Left cardiac atrium (tissue), 4 donors: ENCODE results near the gene KPNA5. TPM values are rescaled to one million over a fixed set of nuclear protein-coding genes. Genes with fewer than 3 reads are reported as not detected.

Source experiments
- ATAC-seq, 2 donors: fragments of 200-7000 bp; cut with Tn5 transposase; one replicate each; pipeline ENCODE4 v1.9.1; 2020; ENCODE audit warnings: mild to moderate bottlenecking in 2 of 2, moderate library complexity in 2 of 2
- DNase-seq: peaks from one replicate; pipeline ENCODE4 v3.0.0-alpha.2; 2020
- intact Hi-C, 2 donors: fragments of 100-400 bp; cut with DNase I; formaldehyde crosslinking; loops; one replicate each; pipeline versions ENCODE4 v1.14.1 to v1.15.1; 2022 to 2023
- total RNA-seq, 2 donors: library from RNA; stranded (reverse); fragmentation: NEBNext Ultra II Directional; extraction: Animal tissue kit (Norgen Biotek cat#: 25700); gene quantifications; one replicate each; pipeline ENCODE4 v1.2.1, GENCODE V29; 2021
- donor health status: DM: no; HTN: yes; CAD: no.
- donor health status: DM: no; HTN: yes; CAD: no; lungs with severe emphysema.
- donor health status: DM: yes; HTN: yes; CAD: no.
- donor health status: Dilated cardiomyopathy.

KPNA5 gene
- total RNA-seq, 2 donors from 2014 or later: 9.1 to 12.8 TPM

DNA sequence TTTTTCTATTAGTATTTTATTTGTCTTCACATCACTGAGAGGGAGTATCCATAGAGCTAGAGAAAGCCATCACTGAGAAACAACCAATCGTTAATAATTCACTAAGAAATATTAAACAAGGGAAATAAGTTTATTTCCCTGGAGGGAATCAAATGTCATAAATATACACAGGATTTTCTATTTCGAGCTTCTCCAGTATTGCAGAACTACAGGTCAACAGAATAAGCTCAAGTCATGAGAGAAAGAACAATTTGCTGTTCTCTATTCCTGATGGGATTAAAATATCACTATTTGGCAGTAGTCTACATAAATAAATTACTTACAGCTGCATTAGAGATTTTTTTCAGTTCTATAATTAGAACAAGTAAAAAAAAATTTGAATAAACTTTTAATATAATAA lies 86.7 kb downstream of the KPNA5 start:
- ATAC-seq (no peak), DNase-seq (no peak)
- intact Hi-C loops: no loop called here

DNA sequence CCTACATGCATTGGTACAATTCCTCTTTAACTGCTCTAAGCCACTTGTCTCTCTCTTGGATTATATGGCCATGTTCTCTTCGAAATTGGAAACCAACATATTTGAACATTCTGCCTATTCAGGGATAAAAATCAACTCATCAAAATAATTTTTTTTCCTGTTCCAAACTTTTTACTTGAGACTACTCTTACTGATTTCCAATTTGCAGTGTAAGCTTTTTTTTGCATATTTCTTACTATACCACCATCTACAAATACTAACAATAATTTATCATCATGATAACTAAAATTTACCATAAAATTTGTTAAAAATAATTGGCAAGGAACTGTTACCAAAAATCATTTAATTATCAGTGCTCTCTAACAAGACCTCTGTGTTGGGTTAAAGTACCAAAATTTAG lies 91.4 kb downstream of the KPNA5 start:
- DNase-seq: no peak
- intact Hi-C loops: no loop called here

DNA sequence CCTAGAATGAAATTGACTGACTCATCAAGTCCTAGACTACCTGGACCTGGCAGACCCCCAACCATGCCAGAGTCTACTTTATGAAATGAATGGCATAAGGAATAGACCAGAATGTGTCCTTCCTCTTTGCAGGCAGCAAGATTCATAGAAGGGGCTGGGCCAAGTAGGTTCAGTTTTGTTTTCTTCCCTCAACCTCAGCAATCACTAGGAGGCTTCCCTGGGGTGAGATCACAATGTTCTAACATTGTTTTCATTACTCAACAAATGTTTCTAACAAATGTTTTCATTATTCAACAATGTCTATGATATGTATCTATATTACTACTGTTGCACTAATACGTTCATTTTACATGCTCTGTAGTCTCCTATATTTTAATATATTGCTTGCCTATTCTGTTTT lies 92.9 kb downstream of the KPNA5 start:
- ATAC-seq: no peak
- intact Hi-C loops: no loop called here
- DNase-seq: no peak

More for the DNA sequence above, 91.4 kb downstream of the KPNA5 start:
- ATAC-seq: no peak

GRCh38 chr6:116779573-116780164 lies 98.7 kb downstream of the KPNA5 start:
- peak in 1 of 2 donors; percentile 19 for ATAC-seq
- no peak for DNase-seq
- intact Hi-C loops: loop anchor here in 1 of 2 donors (5.0 kb wide), 2 partner anchors 188 to 538 kb away; no protein-coding TSS in a partner anchor

DNA sequence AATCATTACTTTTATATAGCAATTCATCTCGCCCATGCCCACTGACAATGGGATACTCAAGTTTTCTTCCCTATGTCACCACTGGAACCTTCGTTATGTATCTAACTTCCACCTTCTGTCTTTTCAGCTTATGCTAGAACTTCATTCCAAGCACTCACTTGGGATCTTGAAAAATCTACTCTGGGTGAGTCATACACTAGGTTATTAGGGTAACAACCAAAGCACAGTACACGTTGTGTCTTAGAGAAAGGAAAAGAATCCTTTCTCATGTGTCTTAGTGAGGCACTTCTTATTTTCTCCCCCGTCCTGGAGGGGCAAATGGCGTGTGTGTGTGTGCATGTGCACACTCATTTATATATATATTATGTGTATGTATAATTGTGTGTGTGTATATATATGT lies 102.8 kb downstream of the KPNA5 start:
- no peak for DNase-seq
- ATAC-seq: no peak
- intact Hi-C loops: loop anchor here in 1 of 2 donors (5.0 kb wide), 1 partner anchor 533 kb away; no protein-coding TSS in a partner anchor

Other genes with a start within 250 kb of the KPNA5 start
- 1 to 10 TPM; 2.3 to 3.9 TPM for gene CALHM6, start 219.8 kb upstream of the KPNA5 start, total RNA-seq
- gene CALHM5, start 169.6 kb upstream of the KPNA5 start, total RNA-seq: 1 to 10 TPM; 2.5 to 3.0 TPM
- under 1 TPM; 0.24 TPM for gene TRAPPC3L, start 135.5 kb upstream of the KPNA5 start, total RNA-seq
- gene CALHM4, start 127.5 kb upstream of the KPNA5 start, total RNA-seq: not detected
- 10 to 100 TPM; 52.7 to 61.5 TPM for gene RWDD1, start 109.7 kb upstream of the KPNA5 start, total RNA-seq
- gene RSPH4A, start 64.7 kb upstream of the KPNA5 start, total RNA-seq: under 1 TPM; 0.12 to 0.31 TPM
- 1 to 10 TPM; 4.3 to 6.6 TPM for gene ZUP1, start 12.4 kb upstream of the KPNA5 start, total RNA-seq
- 1 to 10 TPM; 2.0 to 5.2 TPM for gene FAM162B, start 84.5 kb downstream of the KPNA5 start, total RNA-seq
- not detected for gene GPRC6A, start 147.9 kb downstream of the KPNA5 start, total RNA-seq
- not detected for gene RFX6, start 196.0 kb downstream of the KPNA5 start, total RNA-seq